IPS DF 4.7 (cell line): ENCODE results near the gene PNPLA2.

Experiments used
- DNase-seq: peaks from one replicate; pipeline ENCODE4 v3.0.0-alpha.2; 2013; ENCODE audit warnings: low spot score; ENCODE audit errors: extremely low read depth

Gene PNPLA2

GRCh38 chr11:858762-859339 lies 40.1 kb downstream of the PNPLA2 start:
- DNase-seq = no peak

- DNase-seq = no peak
These were observed 40.8 kb downstream of the PNPLA2 start for GRCh38 chr11:859394-860131.

GRCh38 chr11:860234-861104 lies 41.8 kb downstream of the PNPLA2 start:
- DNase-seq = no peak

- DNase-seq = no peak
These were observed 42.4 kb downstream of the PNPLA2 start for GRCh38 chr11:861105-861479.

GRCh38 chr11:862081-862661 lies 43.5 kb downstream of the PNPLA2 start:
- no peak for DNase-seq

GRCh38 chr11:862696-863022 lies 43.9 kb downstream of the PNPLA2 start:
- no peak for DNase-seq

GRCh38 chr11:863023-863909 lies 44.6 kb downstream of the PNPLA2 start:
- no peak for DNase-seq

- no peak for DNase-seq
These were observed 45.5 kb downstream of the PNPLA2 start for GRCh38 chr11:863910-864827.

- no peak for DNase-seq
These were observed 46.2 kb downstream of the PNPLA2 start for GRCh38 chr11:864898-865297.

- DNase-seq = no peak
These were observed 47.0 kb downstream of the PNPLA2 start for GRCh38 chr11:865462-866430.

GRCh38 chr11:866481-866880 lies 47.8 kb downstream of the PNPLA2 start:
- no peak for DNase-seq

- DNase-seq = no peak
These were observed 49.2 kb downstream of the PNPLA2 start for GRCh38 chr11:867856-868358.

- no peak for DNase-seq
These were observed 49.7 kb downstream of the PNPLA2 start for GRCh38 chr11:868394-868793.

- no peak for DNase-seq
These were observed 50.1 kb downstream of the PNPLA2 start for GRCh38 chr11:868802-869201.

- no peak for DNase-seq
These were observed 50.8 kb downstream of the PNPLA2 start for GRCh38 chr11:869399-870126.

- no peak for DNase-seq
These were observed 51.4 kb downstream of the PNPLA2 start for GRCh38 chr11:870127-870413.

GRCh38 chr11:870418-870817 lies 51.7 kb downstream of the PNPLA2 start:
- no peak for DNase-seq

GRCh38 chr11:871472-871871 lies 52.8 kb downstream of the PNPLA2 start:
- DNase-seq = no peak
